Cardiac muscle cell (in vitro differentiated cells and primary cell): ENCODE results near the gene DHX58. TPM values are rescaled to one million over a fixed set of nuclear protein-coding genes. Genes with fewer than 3 reads are reported as not detected.

ENCODE experiments used
- DNase-seq, 2 donors: peaks; one replicate each; pipeline versions ENCODE4 v3.0.0 to v3.0.0-alpha.2; 2010 to 2017; ENCODE audit warnings: low read depth in 1 of 2, low spot score in 1 of 2
- H3K27ac ChIP-seq: fragments of 200-600 bp; sonication (generic); 2 replicates; pipeline ENCODE4 v1.5.1; 2016
- H3K27me3 ChIP-seq: fragments of 200-600 bp; sonication (generic); 2 replicates; pipeline ENCODE4 v1.6.0; 2016; ENCODE audit warnings: control low read depth
- H3K36me3 ChIP-seq: fragments of 200-600 bp; sonication (generic); 2 replicates; pipeline ENCODE4 v1.5.1; 2016; ENCODE audit warnings: control low read depth
- H3K4me1 ChIP-seq: fragments of 200-600 bp; sonication (generic); 2 replicates; pipeline ENCODE4 v1.8.1; 2017; ENCODE audit warnings: low read depth, mild to moderate bottlenecking, mixed run types
- H3K4me3 ChIP-seq: fragments of 200-600 bp; sonication (generic); 2 replicates; pipeline ENCODE4 v1.5.1; 2016; ENCODE audit warnings: mild to moderate bottlenecking
- H3K9me3 ChIP-seq: fragments of 200-600 bp; sonication (generic); 2 replicates; pipeline ENCODE4 v1.5.1; 2017; ENCODE audit warnings: low read depth, mild to moderate bottlenecking, control low read depth
- polyA plus RNA-seq: library from polyadenylated mRNA; unstranded; fragments of >200 nt; fragmentation: Nextera tagmentation; extraction: Ambion mirVana; gene quantifications from 2 replicates; pipeline ENCODE4 v1.2.1, GENCODE V29; 2016
- total RNA-seq: library from RNA; depleted of rRNA; stranded (reverse); fragments of >200 nt; gene quantifications from 2 replicates; pipeline ENCODE4 v1.2.3, GENCODE V29; 2016
- TF ChIP-seq, protein P1 (sequence below): IDR thresholded peaks from 2 replicates; pipeline ENCODE4 v1.5.1; 2012; ENCODE audit warnings: low read depth, mild to moderate bottlenecking, low read length

Gene DHX58
- total and polyA plus RNA-seq, 2 experiments from 2014 or later: 0.42 TPM; not detected in 1

DNA sequence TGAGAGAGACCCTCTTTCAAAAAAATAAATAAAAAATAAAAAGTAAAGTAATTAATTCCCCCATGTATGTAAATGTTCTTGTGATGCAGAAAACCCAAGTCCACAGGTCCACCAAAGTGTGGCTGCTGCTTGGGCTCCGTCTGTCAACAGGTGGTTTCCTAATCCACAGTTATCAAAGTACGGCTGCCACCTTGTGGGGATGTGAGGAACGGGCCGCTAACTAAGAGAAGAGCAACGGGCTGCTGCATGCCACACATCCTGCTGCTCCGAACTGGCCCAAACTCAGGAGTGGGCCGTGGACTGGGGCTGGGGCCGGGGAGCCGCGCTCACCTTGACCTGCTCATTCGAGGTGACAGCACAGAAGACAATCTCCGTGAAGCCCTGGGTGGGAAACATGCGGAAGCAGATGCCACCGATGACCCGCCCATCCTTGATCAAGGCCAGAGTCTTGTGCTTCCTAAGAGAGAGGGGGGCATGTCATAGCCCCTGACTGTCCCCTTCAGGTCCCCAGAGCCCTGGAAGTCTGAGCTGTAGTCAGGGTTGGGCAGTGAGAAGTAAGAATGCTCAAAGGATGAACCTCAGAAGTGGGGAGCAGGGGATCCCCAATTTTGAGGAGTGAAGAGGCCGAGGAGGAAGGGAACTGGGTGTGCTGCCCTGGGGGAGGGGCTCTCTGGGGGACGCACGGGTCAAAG, 4.3 kb upstream of the DHX58 start:
- TF ChIP-seq, protein P1, sequence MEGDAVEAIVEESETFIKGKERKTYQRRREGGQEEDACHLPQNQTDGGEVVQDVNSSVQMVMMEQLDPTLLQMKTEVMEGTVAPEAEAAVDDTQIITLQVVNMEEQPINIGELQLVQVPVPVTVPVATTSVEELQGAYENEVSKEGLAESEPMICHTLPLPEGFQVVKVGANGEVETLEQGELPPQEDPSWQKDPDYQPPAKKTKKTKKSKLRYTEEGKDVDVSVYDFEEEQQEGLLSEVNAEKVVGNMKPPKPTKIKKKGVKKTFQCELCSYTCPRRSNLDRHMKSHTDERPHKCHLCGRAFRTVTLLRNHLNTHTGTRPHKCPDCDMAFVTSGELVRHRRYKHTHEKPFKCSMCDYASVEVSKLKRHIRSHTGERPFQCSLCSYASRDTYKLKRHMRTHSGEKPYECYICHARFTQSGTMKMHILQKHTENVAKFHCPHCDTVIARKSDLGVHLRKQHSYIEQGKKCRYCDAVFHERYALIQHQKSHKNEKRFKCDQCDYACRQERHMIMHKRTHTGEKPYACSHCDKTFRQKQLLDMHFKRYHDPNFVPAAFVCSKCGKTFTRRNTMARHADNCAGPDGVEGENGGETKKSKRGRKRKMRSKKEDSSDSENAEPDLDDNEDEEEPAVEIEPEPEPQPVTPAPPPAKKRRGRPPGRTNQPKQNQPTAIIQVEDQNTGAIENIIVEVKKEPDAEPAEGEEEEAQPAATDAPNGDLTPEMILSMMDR: peak; percentile 84
- H3K4me1 ChIP-seq: no peaks in the 10 kb centered on the region
- H3K27me3 ChIP-seq: no peaks in the 10 kb centered on the region
- no peaks in the 10 kb centered on the region for H3K9me3 ChIP-seq
- peak; percentile 87 to 89 for DNase-seq
- no peak overlapping the region for H3K4me3 ChIP-seq
- H3K36me3 ChIP-seq: peaks cover 10% of the 10 kb centered on the region
- H3K27ac ChIP-seq: no peak overlapping the region

DNA sequence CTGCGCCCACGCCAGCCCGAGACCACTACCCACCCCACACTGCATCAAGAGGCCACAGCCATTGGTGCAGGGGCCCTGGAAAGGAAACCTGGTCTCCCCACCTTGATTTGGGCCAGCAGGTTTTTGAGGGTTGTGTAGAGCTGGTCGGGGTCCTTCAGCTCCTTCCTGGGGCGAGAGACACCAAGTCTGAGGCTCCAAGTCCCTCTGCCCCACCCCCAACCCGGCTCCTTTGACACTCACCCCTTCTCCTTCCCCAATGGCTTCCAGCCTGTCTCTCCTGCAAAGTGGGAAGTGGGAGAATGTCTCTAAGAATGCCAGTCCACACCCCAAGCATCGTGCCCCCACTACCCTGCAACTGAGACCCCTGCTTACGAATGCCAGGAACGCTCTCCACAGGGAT, 1.6 kb upstream of the DHX58 start:
- Histone ChIP-seq H3K9me3 (no peaks in the 10 kb centered on the region), H3K27ac (no peak overlapping the region), H3K4me1 (no peaks in the 10 kb centered on the region), H3K36me3 (peaks cover 8% of the 10 kb centered on the region), H3K4me3 (no peak overlapping the region), H3K27me3 (no peaks in the 10 kb centered on the region)
- DNase-seq: no peak
- TF ChIP-seq, protein P1: no peak

DNA sequence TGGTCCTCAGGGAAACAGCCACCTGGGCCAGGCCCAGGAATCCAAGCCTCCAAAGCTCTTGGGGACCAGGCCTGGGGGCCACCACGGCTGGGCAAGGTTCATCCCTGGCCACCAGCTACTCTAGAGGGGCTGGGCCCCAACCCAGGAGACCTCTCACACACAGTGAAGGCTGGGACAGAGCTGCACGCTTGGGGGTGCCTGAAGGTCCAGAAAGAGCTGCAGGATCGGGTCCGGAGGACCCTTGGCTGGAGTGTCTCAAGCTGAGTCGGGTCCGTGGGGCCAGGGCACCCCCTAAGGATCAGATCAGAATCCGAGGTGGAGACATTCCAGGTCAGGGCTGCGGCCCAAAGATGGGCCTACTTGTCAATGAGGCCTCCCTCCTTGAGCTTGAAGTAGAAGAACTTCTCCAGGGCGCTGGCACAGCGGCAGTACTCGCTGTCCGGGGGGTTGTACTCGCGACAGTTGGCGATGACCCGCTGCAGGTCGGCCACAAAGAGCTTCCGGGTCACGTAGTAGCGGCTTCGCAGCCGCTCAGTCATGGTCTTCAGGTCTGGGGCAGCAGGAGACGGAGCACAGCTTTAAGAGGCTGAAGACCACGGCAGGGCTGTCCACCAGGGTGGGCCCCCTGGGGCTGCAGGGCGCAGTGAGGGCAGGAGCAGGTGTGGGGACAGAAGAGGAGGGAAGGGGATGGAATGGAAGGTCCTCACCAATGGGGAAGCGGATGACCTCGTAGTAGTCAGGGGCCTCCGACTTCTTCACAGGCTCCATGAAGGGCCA, 967 bp upstream of the DHX58 start:
- no peaks in the 10 kb centered on the region for H3K9me3 ChIP-seq
- TF ChIP-seq, protein P1: no peak
- no peaks in the 10 kb centered on the region for H3K4me1 ChIP-seq
- no peak overlapping the region for H3K4me3 ChIP-seq
- H3K36me3 ChIP-seq: peaks cover 8% of the 10 kb centered on the region
- no peak for DNase-seq
- H3K27me3 ChIP-seq: no peaks in the 10 kb centered on the region
- no peak overlapping the region for H3K27ac ChIP-seq

DNA sequence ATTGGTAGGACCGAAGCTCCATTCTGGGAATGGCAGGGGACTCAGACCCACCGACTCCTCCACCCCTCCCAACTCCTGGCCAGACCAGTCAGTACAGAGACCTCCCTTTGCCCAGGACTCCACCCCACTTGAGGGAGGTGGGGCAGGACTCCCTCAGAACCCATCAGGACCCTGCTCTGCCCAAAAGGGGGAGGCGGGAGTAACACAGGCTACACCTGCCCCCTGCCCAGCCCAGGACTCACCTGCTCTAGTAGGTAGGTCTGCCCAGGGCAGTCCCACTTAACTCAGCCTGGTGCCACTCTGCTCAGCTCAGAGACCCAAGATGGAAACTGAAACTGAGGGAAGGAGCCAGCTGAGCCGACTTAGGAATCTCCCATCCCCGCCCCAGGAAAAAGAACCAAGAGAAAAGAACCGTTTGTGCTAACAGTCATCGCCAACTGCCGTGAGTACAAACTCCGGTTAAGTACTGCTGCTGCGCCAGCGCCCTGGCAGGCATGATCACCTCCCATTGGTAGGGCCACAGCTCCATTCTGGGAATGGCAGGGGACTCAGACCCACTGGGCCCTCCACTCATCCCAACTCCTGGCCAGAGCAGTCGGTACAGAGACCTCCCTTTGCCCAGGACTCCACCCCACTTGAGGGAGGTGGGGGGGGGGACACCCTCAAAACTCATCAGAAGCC, 503 bp downstream of the DHX58 start:
- Histone ChIP-seq H3K4me3 (no peak overlapping the region), H3K9me3 (no peaks in the 10 kb centered on the region), H3K36me3 (peaks cover 2% of the 10 kb centered on the region), H3K27me3 (peaks cover under 1% of the 10 kb centered on the region), H3K4me1 (no peaks in the 10 kb centered on the region), H3K27ac (no peak overlapping the region)
- TF ChIP-seq, protein P1: no peak
- peak in 1 of 2 donors; percentile 40 for DNase-seq

DNA sequence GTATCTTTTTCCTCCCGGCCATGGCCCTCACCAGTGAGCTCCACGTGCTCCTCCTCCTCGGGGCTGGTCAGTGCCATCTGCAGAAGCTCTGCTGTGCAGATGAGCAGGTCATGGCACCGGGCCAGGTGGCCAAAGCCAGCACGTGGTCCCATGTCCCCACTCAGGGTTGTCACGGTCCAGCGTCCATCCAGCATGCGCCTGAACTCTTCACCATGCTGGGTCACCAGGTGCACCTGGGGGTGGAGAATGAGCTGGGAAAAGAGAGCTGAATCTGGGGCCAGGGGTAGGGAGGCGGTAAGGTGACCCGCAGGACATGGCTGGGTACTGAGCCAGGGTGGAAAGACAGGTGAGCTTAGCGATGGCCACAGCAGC, 1.3 kb downstream of the DHX58 start:
- H3K9me3 ChIP-seq: no peaks in the 10 kb centered on the region
- peaks cover 2% of the 10 kb centered on the region for H3K36me3 ChIP-seq
- no peak overlapping the region for H3K27ac ChIP-seq
- peaks cover 8% of the 10 kb centered on the region for H3K27me3 ChIP-seq
- no peaks in the 10 kb centered on the region for H3K4me1 ChIP-seq
- TF ChIP-seq, protein P1: no peak
- no peak for DNase-seq
- no peak overlapping the region for H3K4me3 ChIP-seq
